ENCODE results near the gene THSD7A.

THSD7A gene

GRCh38 chr7:11810043-11810625 lies 21.9 kb downstream of the THSD7A start:
- no peak for TF ChIP-seq POLR2A (IDR thresholded peaks at IDR 0.05; ENCODE audit: low read depth, low read length)
- no peak for TF ChIP-seq TAF1 (IDR thresholded peaks at IDR 0.05; ENCODE audit: borderline replicate concordance, low read depth, low read length)
- no peak for TF ChIP-seq POLR2AphosphoS5 (IDR thresholded peaks at IDR 0.05; ENCODE audit: low read depth, low read length)
- DNase-seq (ENCODE audit: insufficient read length): no peak
- FAIRE-seq: no peak

GRCh38 chr7:11807000-11807399 lies 25.0 kb downstream of the THSD7A start:
- FAIRE-seq (no peak), DNase-seq (ENCODE audit: insufficient read length) (no peak)
- TF ChIP-seq TAF1 (IDR thresholded peaks at IDR 0.05; ENCODE audit: borderline replicate concordance, low read depth, low read length) (no peak), POLR2AphosphoS5 (IDR thresholded peaks at IDR 0.05; ENCODE audit: low read depth, low read length) (no peak), POLR2A (IDR thresholded peaks at IDR 0.05; ENCODE audit: low read depth, low read length) (no peak)

GRCh38 chr7:11804621-11805020 lies 27.4 kb downstream of the THSD7A start:
- TF ChIP-seq TAF1 (IDR thresholded peaks at IDR 0.05; ENCODE audit: borderline replicate concordance, low read depth, low read length): no peak
- no peak for TF ChIP-seq POLR2A (IDR thresholded peaks at IDR 0.05; ENCODE audit: low read depth, low read length)
- no peak for TF ChIP-seq POLR2AphosphoS5 (IDR thresholded peaks at IDR 0.05; ENCODE audit: low read depth, low read length)
- no peak for FAIRE-seq
- no peak for DNase-seq (ENCODE audit: insufficient read length)

DNA sequence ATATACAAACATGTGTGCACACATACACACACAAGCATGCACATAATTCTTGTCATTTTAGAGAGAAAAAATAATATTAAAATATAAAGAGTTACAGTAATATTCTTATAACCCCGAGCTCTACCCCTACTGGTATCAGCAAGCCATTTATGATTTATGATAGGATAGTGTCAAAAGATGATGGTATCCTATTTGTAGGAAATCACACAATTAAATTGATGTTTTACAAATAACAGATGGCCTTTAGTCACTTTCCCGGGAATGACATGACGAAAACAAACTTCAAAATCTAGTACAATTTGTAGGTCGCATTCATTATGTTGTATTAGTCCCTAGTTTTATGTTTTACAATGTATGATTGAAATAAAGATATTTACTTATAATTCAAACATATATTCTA lies 36.8 kb downstream of the THSD7A start:
- no peak for TF ChIP-seq POLR2AphosphoS5 (IDR thresholded peaks at IDR 0.05; ENCODE audit: low read depth, low read length)
- no peak for DNase-seq (ENCODE audit: insufficient read length)
- FAIRE-seq: no peak

GRCh38 chr7:11792166-11792565 lies 39.8 kb downstream of the THSD7A start:
- FAIRE-seq: no peak

GRCh38 chr7:11788568-11788967 lies 43.4 kb downstream of the THSD7A start:
- no peak for TF ChIP-seq POLR2AphosphoS5 (IDR thresholded peaks at IDR 0.05; ENCODE audit: low read depth, low read length)
- FAIRE-seq (no peak), DNase-seq (ENCODE audit: insufficient read length) (no peak)

More at GRCh38 chr7:11792166-11792565, 39.8 kb downstream of the THSD7A start:
- TF ChIP-seq POLR2A (IDR thresholded peaks at IDR 0.05; ENCODE audit: low read depth, low read length): no peak
- TF ChIP-seq POLR2AphosphoS5 (IDR thresholded peaks at IDR 0.05; ENCODE audit: low read depth, low read length): no peak
- no peak for TF ChIP-seq TAF1 (IDR thresholded peaks at IDR 0.05; ENCODE audit: borderline replicate concordance, low read depth, low read length)
- no peak for DNase-seq (ENCODE audit: insufficient read length)

DNA sequence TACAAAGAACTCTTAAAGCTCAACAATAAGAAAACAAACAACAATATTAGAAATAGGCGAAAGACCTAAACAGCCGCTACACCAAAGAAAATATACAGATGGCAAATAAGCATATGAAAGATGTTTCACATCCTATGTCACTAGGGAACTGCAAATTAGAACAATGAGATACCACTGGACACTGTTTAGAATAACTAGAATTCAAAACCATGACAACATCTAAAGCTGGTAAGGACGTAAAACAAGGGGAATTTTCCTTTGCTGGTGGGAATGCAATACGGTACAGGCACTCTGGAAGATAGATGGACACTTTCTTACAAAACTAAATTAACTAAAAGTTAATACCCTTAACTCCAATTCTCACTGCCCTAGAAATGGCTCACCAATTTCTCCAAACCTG lies 44.5 kb downstream of the THSD7A start:
- TF ChIP-seq POLR2AphosphoS5 (IDR thresholded peaks at IDR 0.05; ENCODE audit: low read depth, low read length) (no peak), POLR2A (IDR thresholded peaks at IDR 0.05; ENCODE audit: low read depth, low read length) (no peak), TAF1 (IDR thresholded peaks at IDR 0.05; ENCODE audit: borderline replicate concordance, low read depth, low read length) (no peak)
- DNase-seq (ENCODE audit: insufficient read length): no peak
- no peak for FAIRE-seq

- no peak for TF ChIP-seq TAF1 (IDR thresholded peaks at IDR 0.05; ENCODE audit: borderline replicate concordance, low read depth, low read length)
- no peak for TF ChIP-seq POLR2AphosphoS5 (IDR thresholded peaks at IDR 0.05; ENCODE audit: low read depth, low read length)
- no peak for TF ChIP-seq POLR2A (IDR thresholded peaks at IDR 0.05; ENCODE audit: low read depth, low read length)
- FAIRE-seq (no peak), DNase-seq (ENCODE audit: insufficient read length) (no peak)
Measured at GRCh38 chr7:11786186-11786585, 45.8 kb downstream of the THSD7A start.

GRCh38 chr7:11784769-11785536 lies 47.0 kb downstream of the THSD7A start:
- no peak for FAIRE-seq
- TF ChIP-seq POLR2A (IDR thresholded peaks at IDR 0.05; ENCODE audit: low read depth, low read length): no peak
- TF ChIP-seq POLR2AphosphoS5 (IDR thresholded peaks at IDR 0.05; ENCODE audit: low read depth, low read length): no peak
- TF ChIP-seq TAF1 (IDR thresholded peaks at IDR 0.05; ENCODE audit: borderline replicate concordance, low read depth, low read length): no peak
- DNase-seq (ENCODE audit: insufficient read length): no peak

- TF ChIP-seq POLR2A (IDR thresholded peaks at IDR 0.05; ENCODE audit: low read depth, low read length) (no peak), TAF1 (IDR thresholded peaks at IDR 0.05; ENCODE audit: borderline replicate concordance, low read depth, low read length) (no peak), POLR2AphosphoS5 (IDR thresholded peaks at IDR 0.05; ENCODE audit: low read depth, low read length) (no peak)
- no peak for FAIRE-seq
- no peak for DNase-seq (ENCODE audit: insufficient read length)
Measured at GRCh38 chr7:11779864-11780674, 51.9 kb downstream of the THSD7A start.

DNA sequence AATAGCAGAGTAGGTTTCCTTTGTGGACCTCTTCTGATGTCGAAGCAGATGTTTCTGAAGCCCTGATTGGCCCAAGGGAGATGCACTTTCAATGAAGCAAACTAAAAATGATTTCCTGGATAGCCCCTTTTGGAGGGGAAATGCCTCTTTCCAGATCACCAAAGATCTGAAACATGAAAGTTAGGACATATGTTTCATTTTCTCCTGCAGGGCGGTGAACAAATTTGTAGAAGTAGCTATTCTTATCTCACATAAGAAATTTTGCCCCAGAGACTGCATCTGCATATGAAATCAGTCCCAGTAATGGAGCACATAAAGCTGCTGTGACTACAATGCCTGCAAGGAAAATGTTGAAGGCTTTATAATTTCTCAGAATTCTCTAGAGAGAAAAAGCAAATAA lies 56.0 kb downstream of the THSD7A start:
- FAIRE-seq: no peak
- no peak for DNase-seq (ENCODE audit: insufficient read length)
- TF ChIP-seq POLR2A (IDR thresholded peaks at IDR 0.05; ENCODE audit: low read depth, low read length) (no peak), POLR2AphosphoS5 (IDR thresholded peaks at IDR 0.05; ENCODE audit: low read depth, low read length) (no peak), TAF1 (IDR thresholded peaks at IDR 0.05; ENCODE audit: borderline replicate concordance, low read depth, low read length) (no peak)

- no peak for DNase-seq (ENCODE audit: insufficient read length)
- no peak for TF ChIP-seq POLR2AphosphoS5 (IDR thresholded peaks at IDR 0.05; ENCODE audit: low read depth, low read length)
- no peak for TF ChIP-seq TAF1 (IDR thresholded peaks at IDR 0.05; ENCODE audit: borderline replicate concordance, low read depth, low read length)
- no peak for TF ChIP-seq POLR2A (IDR thresholded peaks at IDR 0.05; ENCODE audit: low read depth, low read length)
- no peak for FAIRE-seq
Measured at GRCh38 chr7:11775401-11775800, 56.6 kb downstream of the THSD7A start.

Measured in GM12892 (cell line).